ENCODE data around the gene STON2.

STON2 gene

GRCh38 chr14:81416981-81417380 lies 16.9 kb upstream of the STON2 start:
- no peak for TF ChIP-seq CTCF (IDR thresholded peaks at IDR 0.05; ENCODE audit: low read depth, low read length)
- no peak for DNase-seq (ENCODE audit: extremely low read depth, low read depth)

- TF ChIP-seq CTCF (IDR thresholded peaks at IDR 0.05; ENCODE audit: low read depth, low read length) = no peak
- no peak for DNase-seq (ENCODE audit: extremely low read depth, low read depth)
These were observed 16.2 kb upstream of the STON2 start for GRCh38 chr14:81416194-81416952.

- no peak for TF ChIP-seq CTCF (IDR thresholded peaks at IDR 0.05; ENCODE audit: low read depth, low read length)
These were observed 15.7 kb upstream of the STON2 start for GRCh38 chr14:81415781-81416180.

GRCh38 chr14:81414123-81414522 lies 14.0 kb upstream of the STON2 start:
- no peak for TF ChIP-seq CTCF (IDR thresholded peaks at IDR 0.05; ENCODE audit: low read depth, low read length)

More at GRCh38 chr14:81415781-81416180, 15.7 kb upstream of the STON2 start:
- no peak for DNase-seq (ENCODE audit: extremely low read depth, low read depth)

GRCh38 chr14:81412779-81413178 lies 12.7 kb upstream of the STON2 start:
- DNase-seq (ENCODE audit: extremely low read depth, low read depth) = no peak
- TF ChIP-seq CTCF (IDR thresholded peaks at IDR 0.05; ENCODE audit: low read depth, low read length) = no peak

More at GRCh38 chr14:81414123-81414522, 14.0 kb upstream of the STON2 start:
- DNase-seq (ENCODE audit: extremely low read depth, low read depth) = no peak

GRCh38 chr14:81408595-81408994 lies 8.5 kb upstream of the STON2 start:
- DNase-seq (ENCODE audit: extremely low read depth, low read depth) = no peak
- TF ChIP-seq CTCF (IDR thresholded peaks at IDR 0.05; ENCODE audit: low read depth, low read length) = no peak

GRCh38 chr14:81406863-81407262 lies 6.7 kb upstream of the STON2 start:
- TF ChIP-seq CTCF (IDR thresholded peaks at IDR 0.05; ENCODE audit: low read depth, low read length) = no peak
- DNase-seq (ENCODE audit: extremely low read depth, low read depth) = no peak

Data from AG09319 (cell line).